Ovary (tissue), 3 donors: ENCODE measurements around the gene OR5L2.

ENCODE experiments used
- CTCF ChIP-seq, 3 donors: fragments of 450-650 bp in 2 of 3; fragments of 200-600 bp in 1 of 3; IDR thresholded peaks; one replicate each; pipeline versions ENCODE4 v1.5.1 to v1.8.0; 2016 to 2022; ENCODE audit warnings: antibody characterized with exemption in 3 of 3, mild to moderate bottlenecking in 1 of 3
- EP300 ChIP-seq: sonication (generic); formaldehyde crosslinking; IDR thresholded peaks from one replicate; pipeline ENCODE4 v1.6.1; 2017; ENCODE audit warnings: antibody characterized with exemption
- POLR2A ChIP-seq: fragments of 450-650 bp; IDR thresholded peaks from one replicate; pipeline ENCODE4 v1.6.1; 2017; ENCODE audit warnings: antibody characterized with exemption, mild to moderate bottlenecking, moderate library complexity
- donor health status: DM: no; HTN: no; CAD: no.

- TF ChIP-seq POLR2A, result no peak
- TF ChIP-seq CTCF (IDR thresholded peaks at IDR 0.05), result no peak
- TF ChIP-seq EP300, result no peak
These were observed 20.4 kb downstream of the OR5L2 start for GRCh38 chr11:55847453-55847852.
